Naive thymus-derived CD4-positive, alpha-beta T cell (primary cell): Measurements from ENCODE around the gene ADH4. TPM values are rescaled to one million over a fixed set of nuclear protein-coding genes. Genes with fewer than 3 reads are reported as not detected.

Experiments
- ATAC-seq: fragments of 150-1000 bp; cut with Tn5 transposase; 2 replicates; pipeline ENCODE4 v1.10.0; 2021; ENCODE audit warnings: mild to moderate bottlenecking, moderate library complexity
- CTCF ChIA-PET: fragments of 350-600 bp; sonication (Branson Sonifier 250); formaldehyde crosslinking; loops from one replicate; lab custom pipeline; 2021; ENCODE audit warnings: antibody characterized with exemption; lab: Charles Lee
- POLR2A ChIA-PET: fragments of 350-600 bp; sonication (Branson Sonifier 250); formaldehyde crosslinking; loops from one replicate; lab custom pipeline; 2021; ENCODE audit warnings: antibody characterized with exemption, inconsistent platforms; lab: Charles Lee
- DNase-seq, 9 donors: peaks; one replicate each; pipeline versions ENCODE4 v3.0.0 to v3.0.0-alpha.2; 2020 to 2022; ENCODE audit warnings: mixed read lengths in 1 of 9
- H3K27ac ChIP-seq: one replicate; pipeline ENCODE4 v1.7.0; 2013; ENCODE audit warnings: mild to moderate bottlenecking, low read depth, low read length, moderate library complexity
- H3K27me3 ChIP-seq, 2 donors: one replicate each; pipeline ENCODE4 v1.7.0; 2013; ENCODE audit warnings: low read length in 2 of 2, mild to moderate bottlenecking in 2 of 2, moderate library complexity in 2 of 2; ENCODE audit not compliant: control insufficient read depth in 2 of 2, insufficient read depth in 2 of 2
- H3K36me3 ChIP-seq, 3 experiments: 1 replicate in 2 of 3; 2 replicates in 1 of 3; pipeline ENCODE4 v1.7.0; 2013; ENCODE audit warnings: low read length in 3 of 3, mild to moderate bottlenecking in 3 of 3, moderate library complexity in 1 of 3; ENCODE audit not compliant: insufficient read depth in 3 of 3, control insufficient read depth in 2 of 3
- H3K4me1 ChIP-seq, 2 donors: one replicate each; pipeline ENCODE4 v1.7.0; 2013; ENCODE audit warnings: low read length in 2 of 2, mild to moderate bottlenecking in 2 of 2, moderate library complexity in 1 of 2; ENCODE audit not compliant: control insufficient read depth in 2 of 2, insufficient read depth in 2 of 2
- H3K4me3 ChIP-seq: 2 replicates; pipeline ENCODE4 v1.7.0; 2013; ENCODE audit warnings: mild to moderate bottlenecking, low read length
- H3K9me3 ChIP-seq, 3 experiments: 1 replicate in 2 of 3; 2 replicates in 1 of 3; pipeline ENCODE4 v1.7.0; 2013; ENCODE audit warnings: low read length in 3 of 3; ENCODE audit not compliant: control insufficient read depth in 2 of 3
- H3K27ac Mint-ChIP-seq, 9 donors: one replicate each; pipeline ENCODE4 v1.8.0; 2020 to 2022; ENCODE audit warnings: mixed read lengths in 9 of 9, mild to moderate bottlenecking in 8 of 9, moderate library complexity in 5 of 9, inconsistent platforms in 2 of 9
- H3K27me3 Mint-ChIP-seq, 5 donors: one replicate each; pipeline ENCODE4 v1.8.0; 2021 to 2022; ENCODE audit warnings: mixed read lengths in 5 of 5, mild to moderate bottlenecking in 1 of 5
- H3K36me3 Mint-ChIP-seq, 5 donors: one replicate each; pipeline ENCODE4 v1.8.0; 2020 to 2022; ENCODE audit warnings: mixed read lengths in 5 of 5, mild to moderate bottlenecking in 3 of 5, inconsistent platforms in 1 of 5
- H3K4me1 Mint-ChIP-seq, 7 donors: one replicate each; pipeline ENCODE4 v1.8.0; 2020 to 2022; ENCODE audit warnings: mixed read lengths in 7 of 7, mild to moderate bottlenecking in 3 of 7, inconsistent platforms in 1 of 7
- H3K4me3 Mint-ChIP-seq, 10 donors: one replicate each; pipeline ENCODE4 v1.8.0; 2020 to 2022; ENCODE audit warnings: mild to moderate bottlenecking in 10 of 10, mixed read lengths in 10 of 10, moderate library complexity in 6 of 10, inconsistent platforms in 2 of 10
- H3K9me3 Mint-ChIP-seq, 11 donors: one replicate each; pipeline ENCODE4 v1.8.0; 2020 to 2022; ENCODE audit warnings: mixed read lengths in 11 of 11, mild to moderate bottlenecking in 4 of 11, inconsistent platforms in 1 of 11, moderate library complexity in 1 of 11
- intact Hi-C, 2 donors: fragments of 100-400 bp; cut with micrococcal nuclease; formaldehyde crosslinking; loops; one replicate each; pipeline ENCODE4 v1.15.1; 2023
- polyA plus RNA-seq, 2 donors: library from polyadenylated mRNA; unstranded; fragments of 300-500 nt; fragmentation: Illumina TruSeq; gene quantifications; one replicate each; pipeline ENCODE4 v1.2.3, GENCODE V29; 2021
- total RNA-seq, 6 experiments: library from RNA in 5 of 6; stranded (reverse) in 5 of 6; gene quantifications; 1 replicate in 5 of 6; 2 replicates in 1 of 6; pipeline ENCODE4 v1.2.3 and lab custom pipeline; 2021 to 2026

ADH4 gene
- total and polyA plus RNA-seq, 7 experiments from 2014 or later: not detected

- ChIA-PET POLR2A (no interaction called here), CTCF (no interaction called here)
- H3K27me3 Mint-ChIP-seq: peaks cover 0 to 7% (median 0%) of the 10 kb centered on the region in 5 donors
- peaks cover 0 to 2% (median 0%) of the 10 kb centered on the region in 11 donors for H3K9me3 Mint-ChIP-seq
- Histone ChIP-seq H3K27ac (no peak overlapping the region), H3K4me3 (no peak overlapping the region), H3K36me3 (no peaks in the 10 kb centered on the region), H3K27me3 (no peaks in the 10 kb centered on the region), H3K9me3 (no peaks in the 10 kb centered on the region), H3K4me1 (no peaks in the 10 kb centered on the region)
- no peaks in the 10 kb centered on the region for H3K4me1 Mint-ChIP-seq
- ATAC-seq: no peak
- H3K36me3 Mint-ChIP-seq: no peaks in the 10 kb centered on the region
- intact Hi-C loops: no loop called here
- H3K4me3 Mint-ChIP-seq: no peak overlapping the region
- DNase-seq: no peak
- no peak overlapping the region for H3K27ac Mint-ChIP-seq
Measured at GRCh38 chr4:99156992-99157391, 12.9 kb upstream of the ADH4 start.

- DNase-seq: no peak
- POLR2A ChIA-PET: no interaction called here
- Histone ChIP-seq H3K27ac (no peak overlapping the region), H3K9me3 (no peaks in the 10 kb centered on the region), H3K4me3 (no peak overlapping the region), H3K4me1 (peaks cover 0 to 7% of the 10 kb centered on the region in 2 donors), H3K36me3 (no peaks in the 10 kb centered on the region), H3K27me3 (no peaks in the 10 kb centered on the region)
- H3K4me1 Mint-ChIP-seq: peaks cover 0 to 10% (median 4%) of the 10 kb centered on the region in 7 donors
- ATAC-seq: no peak
- no peaks in the 10 kb centered on the region for H3K36me3 Mint-ChIP-seq
- H3K27ac Mint-ChIP-seq: no peak overlapping the region
- CTCF ChIA-PET: no interaction called here
- peaks cover 0 to 7% (median 6%) of the 10 kb centered on the region in 5 donors for H3K27me3 Mint-ChIP-seq
- H3K9me3 Mint-ChIP-seq: peaks cover 0 to 2% (median 0%) of the 10 kb centered on the region in 11 donors
- H3K4me3 Mint-ChIP-seq: no peak overlapping the region
- intact Hi-C loops: no loop called here
Measured at GRCh38 chr4:99154658-99155342, 10.7 kb upstream of the ADH4 start.

- POLR2A ChIA-PET: no interaction called here
- no peaks in the 10 kb centered on the region for H3K9me3 ChIP-seq
- no peaks in the 10 kb centered on the region for H3K36me3 Mint-ChIP-seq
Measured at GRCh38 chr4:99151995-99152394, 7.9 kb upstream of the ADH4 start.

GRCh38 chr4:99151452-99151851 lies 7.4 kb upstream of the ADH4 start:
- ATAC-seq (no peak), DNase-seq (no peak)
- Mint-ChIP-seq H3K36me3 (no peaks in the 10 kb centered on the region), H3K9me3 (no peaks in the 10 kb centered on the region), H3K27ac (no peak overlapping the region), H3K27me3 (peaks cover 0 to 7% (median 6%) of the 10 kb centered on the region in 5 donors), H3K4me3 (no peak overlapping the region), H3K4me1 (peaks cover 0 to 15% (median 7%) of the 10 kb centered on the region in 7 donors)
- Histone ChIP-seq H3K9me3 (no peaks in the 10 kb centered on the region), H3K27ac (no peak overlapping the region), H3K4me3 (no peak overlapping the region), H3K36me3 (no peaks in the 10 kb centered on the region), H3K4me1 (peaks cover 0 to 8% of the 10 kb centered on the region in 2 donors), H3K27me3 (no peaks in the 10 kb centered on the region)
- POLR2A ChIA-PET: no interaction called here
- CTCF ChIA-PET: no interaction called here
- intact Hi-C loops: no loop called here

More at GRCh38 chr4:99151995-99152394, 7.9 kb upstream of the ADH4 start:
- H3K9me3 Mint-ChIP-seq: peaks cover 0 to 2% (median 0%) of the 10 kb centered on the region in 11 donors
- no peak for ATAC-seq
- H3K27me3 ChIP-seq: no peaks in the 10 kb centered on the region
- peaks cover 0 to 7% (median 6%) of the 10 kb centered on the region in 5 donors for H3K27me3 Mint-ChIP-seq
- H3K4me3 ChIP-seq: no peak overlapping the region
- peaks cover 0 to 8% of the 10 kb centered on the region in 2 donors for H3K4me1 ChIP-seq
- no peak for DNase-seq
- H3K4me3 Mint-ChIP-seq: no peak overlapping the region
- H3K27ac Mint-ChIP-seq: no peak overlapping the region
- no peak overlapping the region for H3K27ac ChIP-seq
- peaks cover 0 to 15% (median 7%) of the 10 kb centered on the region in 7 donors for H3K4me1 Mint-ChIP-seq
- intact Hi-C loops: no loop called here
- CTCF ChIA-PET: no interaction called here
- H3K36me3 ChIP-seq: no peaks in the 10 kb centered on the region

- Mint-ChIP-seq H3K27me3 (peaks cover 0 to 13% (median 0%) of the 10 kb centered on the region in 5 donors), H3K4me1 (peaks cover 0 to 15% (median 7%) of the 10 kb centered on the region in 7 donors), H3K36me3 (no peaks in the 10 kb centered on the region), H3K9me3 (no peaks in the 10 kb centered on the region), H3K4me3 (peak overlapping the region in 3 of 10 donors; percentile 2 to 30 (median 10)), H3K27ac (peak overlapping the region in 2 of 9 donors; percentile 2 to 36)
- POLR2A ChIA-PET: no interaction called here
- no peaks in the 10 kb centered on the region for H3K36me3 ChIP-seq
- ATAC-seq (no peak), DNase-seq (peak in 1 of 9 donors; percentile 1)
- CTCF ChIA-PET: no interaction called here
- no peaks in the 10 kb centered on the region for H3K27me3 ChIP-seq
- no peak overlapping the region for H3K27ac ChIP-seq
- no peaks in the 10 kb centered on the region for H3K9me3 ChIP-seq
- no peak overlapping the region for H3K4me3 ChIP-seq
- H3K4me1 ChIP-seq: peaks cover 0 to 8% of the 10 kb centered on the region in 2 donors
- intact Hi-C loops: no loop called here
Measured at GRCh38 chr4:99149426-99150019, 5.4 kb upstream of the ADH4 start.

- no peaks in the 10 kb centered on the region for H3K36me3 ChIP-seq
- H3K27ac ChIP-seq: no peak overlapping the region
- ATAC-seq (no peak), DNase-seq (no peak)
- Mint-ChIP-seq H3K27me3 (peaks cover 0 to 13% (median 0%) of the 10 kb centered on the region in 5 donors), H3K4me1 (peaks cover 0 to 15% (median 7%) of the 10 kb centered on the region in 7 donors), H3K27ac (no peak overlapping the region), H3K4me3 (no peak overlapping the region), H3K9me3 (no peaks in the 10 kb centered on the region), H3K36me3 (no peaks in the 10 kb centered on the region)
- ChIA-PET CTCF (no interaction called here), POLR2A (no interaction called here)
- intact Hi-C loops: no loop called here
- no peaks in the 10 kb centered on the region for H3K27me3 ChIP-seq
- no peaks in the 10 kb centered on the region for H3K9me3 ChIP-seq
- H3K4me1 ChIP-seq: peaks cover 0 to 8% of the 10 kb centered on the region in 2 donors
- no peak overlapping the region for H3K4me3 ChIP-seq
Measured at GRCh38 chr4:99148550-99148949, 4.5 kb upstream of the ADH4 start.
